ENCODE results near the gene NLRP9. TPM values are rescaled to one million over a fixed set of nuclear protein-coding genes. Genes with fewer than 3 reads are reported as not detected.

NLRP9 gene
- total RNA-seq, 1 experiment from 2014 or later: not detected

DNA sequence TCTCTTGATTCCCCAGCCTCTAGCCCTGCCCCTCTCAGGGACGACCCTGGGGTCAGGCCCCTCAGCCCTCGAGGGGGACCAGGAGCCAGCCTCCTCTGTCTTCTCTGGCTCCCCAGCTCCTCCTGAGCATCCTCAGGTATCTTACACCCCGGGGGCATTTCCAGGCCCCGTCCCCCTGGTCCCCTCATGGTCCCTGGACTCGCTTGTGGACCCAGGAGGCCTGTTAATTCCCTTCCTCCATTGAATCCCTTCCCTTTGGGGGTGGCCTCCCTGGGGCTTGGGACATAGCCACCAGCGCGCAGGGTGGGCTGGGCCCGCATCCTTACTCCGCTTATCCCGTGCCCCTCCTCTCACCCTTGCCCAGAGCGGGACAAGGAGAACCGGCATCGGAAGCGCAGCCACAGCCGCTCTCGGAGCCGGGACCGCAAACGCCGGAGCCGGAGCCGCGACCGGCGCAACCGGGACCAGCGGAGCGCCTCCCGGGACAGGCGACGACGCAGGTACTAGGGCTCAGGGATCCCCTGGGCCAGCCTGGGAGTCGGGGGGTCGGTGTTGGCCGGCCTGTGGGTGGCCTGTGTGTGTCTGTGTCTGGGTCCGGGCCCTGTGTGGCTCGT is 79.2 kb downstream of the NLRP9 start:
- Histone ChIP-seq H3K4me3 (no peak overlapping the region), H3K36me3 (ENCODE audit: low read depth) (peaks cover 50% of the 10 kb centered on the region)
- POLR2A ChIA-PET (ENCODE audit: unreplicated experiment): no interaction called here

More for the DNA sequence above, 79.2 kb downstream of the NLRP9 start:
- CTCF ChIA-PET: no interaction called here
- intact Hi-C loops (cut with micrococcal nuclease; ENCODE audit: unreplicated experiment): no loop called here
- Histone ChIP-seq H3K9me2 (ENCODE audit: insufficient read depth) (no peaks in the 10 kb centered on the region), H3K4me2 (no peak overlapping the region), H3K4me1 (replicated peaks; ENCODE audit: insufficient read depth) (peaks cover 20% of the 10 kb centered on the region), H4K20me1 (ENCODE audit: insufficient read depth) (peaks cover 85% of the 10 kb centered on the region), H3K9me3 (ENCODE audit: insufficient read depth, low read depth) (no peaks in the 10 kb centered on the region), H2AFZ (no peak overlapping the region), H3F3A (ENCODE audit: insufficient read depth, low read depth) (peaks cover 36% of the 10 kb centered on the region), H3K79me2 (ENCODE audit: low read depth) (peaks cover 91% of the 10 kb centered on the region), H3K27me3 (ENCODE audit: insufficient read depth, low read depth) (no peaks in the 10 kb centered on the region), H3K27ac (no peak overlapping the region)
- DNase-seq: no peak
- TF ChIP-seq, protein P1, sequence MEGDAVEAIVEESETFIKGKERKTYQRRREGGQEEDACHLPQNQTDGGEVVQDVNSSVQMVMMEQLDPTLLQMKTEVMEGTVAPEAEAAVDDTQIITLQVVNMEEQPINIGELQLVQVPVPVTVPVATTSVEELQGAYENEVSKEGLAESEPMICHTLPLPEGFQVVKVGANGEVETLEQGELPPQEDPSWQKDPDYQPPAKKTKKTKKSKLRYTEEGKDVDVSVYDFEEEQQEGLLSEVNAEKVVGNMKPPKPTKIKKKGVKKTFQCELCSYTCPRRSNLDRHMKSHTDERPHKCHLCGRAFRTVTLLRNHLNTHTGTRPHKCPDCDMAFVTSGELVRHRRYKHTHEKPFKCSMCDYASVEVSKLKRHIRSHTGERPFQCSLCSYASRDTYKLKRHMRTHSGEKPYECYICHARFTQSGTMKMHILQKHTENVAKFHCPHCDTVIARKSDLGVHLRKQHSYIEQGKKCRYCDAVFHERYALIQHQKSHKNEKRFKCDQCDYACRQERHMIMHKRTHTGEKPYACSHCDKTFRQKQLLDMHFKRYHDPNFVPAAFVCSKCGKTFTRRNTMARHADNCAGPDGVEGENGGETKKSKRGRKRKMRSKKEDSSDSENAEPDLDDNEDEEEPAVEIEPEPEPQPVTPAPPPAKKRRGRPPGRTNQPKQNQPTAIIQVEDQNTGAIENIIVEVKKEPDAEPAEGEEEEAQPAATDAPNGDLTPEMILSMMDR (conservative IDR thresholded peaks at IDR 0.05): no peak
- no peak for TF ChIP-seq EZH2 (IDR thresholded peaks at IDR 0.05; ENCODE audit: low read depth)
- no TSS peak for BruUV-seq (replicated peaks)

Other genes starting within 250 kb of the NLRP9 start
- gene SSC5D, start 250.0 kb downstream of the NLRP9 start, total RNA-seq (2021): 3.9 and 4.8 TPM in 2 replicates
- 3.5 and 3.9 TPM in 2 replicates for gene SBK2, start 201.3 kb downstream of the NLRP9 start, total RNA-seq (2021)
- 41.4 and 45.0 TPM in 2 replicates for gene SBK3, start 192.9 kb downstream of the NLRP9 start, total RNA-seq (2021)
- 49.0 TPM in 2 replicates for gene ZNF579, start 157.6 kb downstream of the NLRP9 start, total RNA-seq (2021)
- 25.2 and 25.4 TPM in 2 replicates for gene FIZ1, start 138.9 kb downstream of the NLRP9 start, total RNA-seq (2021)
- gene ZNF524, start 138.1 kb downstream of the NLRP9 start, total RNA-seq (2021): 30.0 and 37.0 TPM in 2 replicates
- gene ZNF865, start 132.8 kb downstream of the NLRP9 start, total RNA-seq (2021): 26.8 and 30.3 TPM in 2 replicates
- 5.4 and 7.7 TPM in 2 replicates for gene ZNF784, start 113.8 kb downstream of the NLRP9 start, total RNA-seq (2021)
- 56.6 and 64.7 TPM in 2 replicates for gene ZNF580, start 97.4 kb downstream of the NLRP9 start, total RNA-seq (2021)
- 53.5 and 81.9 TPM in 2 replicates for gene ZNF581, start 94.8 kb downstream of the NLRP9 start, total RNA-seq (2021)
- 3.2 and 6.7 TPM in 2 replicates for gene CCDC106, start 90.2 kb downstream of the NLRP9 start, total RNA-seq (2021)
- gene U2AF2, start 83.4 kb downstream of the NLRP9 start, total RNA-seq (2021): 252 and 323 TPM in 2 replicates
- gene EPN1, start 63.2 kb downstream of the NLRP9 start, total RNA-seq (2021): 232 and 274 TPM in 2 replicates
- gene RFPL4A, start 20.7 kb upstream of the NLRP9 start, total RNA-seq (2021): not detected in 2 replicates
- not detected in 2 replicates for gene RFPL4AL1, start 30.7 kb upstream of the NLRP9 start, total RNA-seq (2021)
- not detected in 2 replicates for gene NLRP11, start 93.6 kb upstream of the NLRP9 start, total RNA-seq (2021)
- 1.6 and 1.7 TPM in 2 replicates for gene NLRP4, start 98.1 kb upstream of the NLRP9 start, total RNA-seq (2021)
- gene NLRP13, start 193.9 kb upstream of the NLRP9 start, total RNA-seq (2021): not detected in 2 replicates
- not detected in 2 replicates for gene NLRP8, start 209.4 kb upstream of the NLRP9 start, total RNA-seq (2021)
- gene NLRP5, start 248.4 kb upstream of the NLRP9 start, total RNA-seq (2021): not detected in 2 replicates

Measured in PC-9 (cell line).